GM12864 (cell line): Measurements from ENCODE around the gene SCFD2.
"Not testable (repeated sequence)": the region's sequence is repeated elsewhere in the genome, so short reads cannot be mapped to it uniquely, and the experiment has no call there.

Experiments used
- DNase-seq: peaks from one replicate; pipeline ENCODE4 v3.0.0-alpha.2; 2011; ENCODE audit warnings: low read depth
- H3K4me3 ChIP-seq: 2 replicates; pipeline ENCODE4 v1.5.1; 2011; ENCODE audit warnings: mild to moderate bottlenecking, low read depth, low read length, control low read depth
- CTCF ChIP-seq: IDR thresholded peaks from 2 replicates; pipeline ENCODE4 v1.5.1; 2011; ENCODE audit warnings: low read depth, mild to moderate bottlenecking, moderate library complexity, low read length, control low read depth, inconsistent platforms; ENCODE audit errors: missing control alignments

The SCFD2 gene

GRCh38 chr4:53221832-53222480 lies 143.9 kb downstream of the SCFD2 start:
- no peak for TF ChIP-seq CTCF
- DNase-seq: no peak
- H3K4me3 ChIP-seq: no peak overlapping the region

GRCh38 chr4:53219148-53219547 lies 146.7 kb downstream of the SCFD2 start:
- DNase-seq: not testable (repeated sequence)

GRCh38 chr4:53208753-53209152 lies 157.1 kb downstream of the SCFD2 start:
- DNase-seq: no peak
- no peak for TF ChIP-seq CTCF
- H3K4me3 ChIP-seq: no peak overlapping the region

More at GRCh38 chr4:53219148-53219547, 146.7 kb downstream of the SCFD2 start:
- H3K4me3 ChIP-seq: not testable (repeated sequence)

GRCh38 chr4:53205970-53206369 lies 159.9 kb downstream of the SCFD2 start:
- TF ChIP-seq CTCF: no peak
- DNase-seq: no peak
- no peak overlapping the region for H3K4me3 ChIP-seq

GRCh38 chr4:53199356-53199755 lies 166.5 kb downstream of the SCFD2 start:
- no peak for DNase-seq
- no peak for TF ChIP-seq CTCF
- H3K4me3 ChIP-seq: no peak overlapping the region

- DNase-seq: no peak
- H3K4me3 ChIP-seq: no peak overlapping the region
- no peak for TF ChIP-seq CTCF
Observed at GRCh38 chr4:53197772-53198142, 168.1 kb downstream of the SCFD2 start.

- peak; percentile 58 for TF ChIP-seq CTCF
- no peak overlapping the region for H3K4me3 ChIP-seq
- peak; percentile 40 for DNase-seq
Observed at GRCh38 chr4:53196882-53197771, 168.7 kb downstream of the SCFD2 start.
